NCI-H524 (cell line): ENCODE results near the gene TNFRSF19.
A peak's percentile ranks its signal among the peaks of the same experiment; 100 is the strongest.
"Not testable (repeated sequence)": the region's sequence is repeated elsewhere in the genome, so short reads cannot be mapped to it uniquely, and the experiment has no call there.

Experiments used
- DNase-seq, 2 experiments: peaks; one replicate each; lab custom pipeline; 2025; lab: John Stamatoyannopoulos, UW

The TNFRSF19 gene

DNA sequence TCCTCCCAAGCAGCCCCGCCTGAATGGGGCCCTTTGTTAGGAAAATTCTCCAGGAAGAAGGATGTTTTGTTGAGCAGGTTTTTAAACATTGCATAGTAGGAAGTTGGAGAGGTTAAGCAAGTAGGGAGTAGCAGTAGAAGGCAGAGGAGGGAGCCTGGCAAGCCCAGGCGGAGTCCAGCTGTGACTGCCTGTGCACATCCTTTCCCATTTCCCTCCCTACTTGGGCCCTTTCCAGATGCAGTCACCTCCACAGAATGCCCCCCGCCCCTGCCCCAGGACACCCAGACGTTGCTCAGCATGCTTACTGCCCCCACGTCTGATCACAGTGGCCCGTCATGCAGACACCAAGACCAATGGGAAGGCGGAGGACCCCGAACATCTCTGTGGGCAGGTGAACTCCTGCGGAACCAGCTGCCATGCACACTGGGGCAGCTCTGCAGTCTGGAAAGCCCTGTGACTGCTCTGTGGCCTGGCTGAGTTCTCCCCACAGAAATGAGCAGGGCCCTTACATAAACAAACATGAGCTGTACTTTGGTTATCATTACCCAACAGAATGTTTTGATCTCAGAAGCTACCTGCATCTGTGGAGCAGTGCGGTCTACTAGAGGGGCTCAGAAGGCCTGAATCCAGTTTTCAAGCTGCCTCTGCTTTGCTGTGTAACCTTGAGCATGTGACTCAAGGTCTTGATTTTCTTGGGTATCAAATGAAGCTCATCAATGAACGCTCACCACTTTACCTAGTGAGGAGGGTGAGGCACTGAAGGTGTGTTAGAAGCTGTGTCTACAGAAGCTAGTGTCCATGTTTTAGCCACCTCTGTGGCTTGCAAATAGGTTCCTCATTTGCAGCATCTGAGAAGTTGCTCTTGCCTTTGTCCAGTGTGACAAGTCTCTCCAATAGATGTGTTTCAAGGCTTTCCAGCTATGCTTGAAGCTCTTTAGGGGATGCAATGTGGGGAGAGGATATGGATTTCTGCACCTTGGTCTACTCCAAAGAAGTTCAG, 84.2 kb downstream of the TNFRSF19 start:
- DNase-seq: no peak

DNA sequence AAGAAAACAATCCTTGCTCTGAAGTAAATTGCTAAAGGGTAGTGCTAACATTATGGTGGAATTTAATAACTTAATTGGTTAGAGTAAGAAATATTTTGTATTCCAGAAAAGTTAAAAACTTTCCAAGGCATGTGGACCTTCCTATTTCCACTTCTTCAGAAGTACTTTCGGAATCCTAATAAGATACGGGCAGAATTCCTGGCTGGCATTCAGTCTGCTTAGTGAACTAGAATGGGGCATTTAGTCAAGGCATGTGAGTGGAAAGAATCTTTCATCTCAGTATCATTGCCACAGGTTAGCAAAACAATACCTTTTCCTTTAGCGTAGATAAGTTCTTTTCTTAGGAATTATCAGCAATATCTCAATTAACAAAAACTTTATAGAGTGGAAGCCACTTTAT, 85.1 kb downstream of the TNFRSF19 start:
- no peak for DNase-seq

DNA sequence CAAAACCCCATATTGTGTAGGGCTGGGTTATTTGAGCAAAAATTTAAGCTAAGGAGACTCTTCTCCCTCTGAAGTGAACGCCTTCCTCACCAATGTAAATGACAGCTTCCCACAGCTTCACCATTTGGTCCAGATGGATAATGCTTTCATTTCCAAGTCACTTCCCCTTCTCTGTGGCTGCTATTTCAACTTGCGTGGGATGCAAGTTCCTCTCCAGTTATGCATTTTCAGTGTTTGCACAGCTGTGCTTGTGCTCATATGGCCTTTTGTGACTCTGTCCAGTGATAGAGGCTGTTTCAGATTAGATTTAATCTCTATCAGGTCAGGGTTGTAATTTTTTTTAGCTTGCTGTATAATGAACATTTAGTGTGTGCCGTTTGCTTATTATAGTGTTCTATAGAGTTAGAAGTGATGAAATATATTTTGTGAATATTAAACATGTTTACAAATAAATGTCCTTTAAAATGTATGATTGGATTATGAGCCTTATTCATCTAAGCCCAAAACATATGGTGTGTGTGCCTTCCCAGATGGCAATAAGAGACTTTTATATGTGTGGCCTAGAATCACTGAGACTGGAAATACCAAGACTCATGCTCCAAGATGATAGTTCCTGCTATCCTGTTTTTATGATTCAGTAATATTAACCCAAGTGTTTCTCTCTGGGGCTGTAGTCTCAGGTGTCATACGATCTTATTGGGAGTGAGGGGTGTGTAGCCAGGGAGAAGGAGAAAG, 86.6 kb downstream of the TNFRSF19 start:
- peak; percentile 97 to 99 for DNase-seq

GRCh38 chr13:23658929-23659541, 88.8 kb downstream of the TNFRSF19 start:
- no peak for DNase-seq

GRCh38 chr13:23660249-23660648, 90.0 kb downstream of the TNFRSF19 start:
- DNase-seq: no peak

DNA sequence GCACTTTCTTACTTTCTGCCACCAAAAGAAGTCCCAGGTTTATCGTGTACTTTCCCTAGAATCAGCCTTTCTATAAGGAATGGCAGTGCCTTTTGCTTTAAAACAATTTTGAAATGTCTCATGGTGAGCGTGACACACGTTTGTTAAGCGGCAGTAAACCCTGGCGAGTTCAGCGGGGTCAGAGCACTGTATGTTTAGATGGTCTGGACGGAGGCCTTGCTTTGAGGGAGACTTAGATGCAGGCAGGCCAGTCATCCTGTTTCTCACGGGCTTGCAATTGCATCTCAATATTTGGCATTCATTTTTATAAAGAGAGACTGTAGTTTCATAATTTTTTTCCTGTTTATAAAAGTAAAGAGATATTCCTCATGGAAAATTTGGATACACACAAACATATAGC, 96.4 kb downstream of the TNFRSF19 start:
- no peak for DNase-seq

DNA sequence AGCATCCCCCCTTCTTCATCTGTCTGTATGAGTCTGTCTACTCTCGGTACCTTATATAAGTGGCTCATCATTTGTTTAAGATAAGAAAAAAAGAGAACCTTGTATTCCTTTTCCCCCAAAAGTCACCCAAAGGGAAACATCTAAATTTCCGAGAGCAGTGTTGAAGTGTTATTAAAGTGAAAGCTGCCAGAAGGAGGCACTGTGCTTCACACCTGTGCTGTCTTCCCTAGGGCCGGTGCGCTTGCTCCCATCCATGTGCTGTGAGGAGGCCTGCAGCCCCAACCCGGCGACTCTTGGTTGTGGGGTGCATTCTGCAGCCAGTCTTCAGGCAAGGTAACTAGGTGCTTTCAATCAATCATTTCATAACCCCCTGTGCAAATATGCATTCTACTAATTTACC, 97.5 kb downstream of the TNFRSF19 start:
- DNase-seq: no peak

- no peak for DNase-seq
These were observed 98.3 kb downstream of the TNFRSF19 start for GRCh38 chr13:23668562-23668961.

- no peak for DNase-seq
These were observed 100.6 kb downstream of the TNFRSF19 start for GRCh38 chr13:23670793-23671192.

GRCh38 chr13:23671377-23671776, 101.2 kb downstream of the TNFRSF19 start:
- DNase-seq: no peak

- peak in 1 of 2 experiments; percentile 35 for DNase-seq
These were observed 101.7 kb downstream of the TNFRSF19 start for GRCh38 chr13:23671897-23672296.

GRCh38 chr13:23672616-23673015, 102.4 kb downstream of the TNFRSF19 start:
- DNase-seq: no peak

- no peak for DNase-seq
These were observed 103.1 kb downstream of the TNFRSF19 start for GRCh38 chr13:23673354-23673753.

DNA sequence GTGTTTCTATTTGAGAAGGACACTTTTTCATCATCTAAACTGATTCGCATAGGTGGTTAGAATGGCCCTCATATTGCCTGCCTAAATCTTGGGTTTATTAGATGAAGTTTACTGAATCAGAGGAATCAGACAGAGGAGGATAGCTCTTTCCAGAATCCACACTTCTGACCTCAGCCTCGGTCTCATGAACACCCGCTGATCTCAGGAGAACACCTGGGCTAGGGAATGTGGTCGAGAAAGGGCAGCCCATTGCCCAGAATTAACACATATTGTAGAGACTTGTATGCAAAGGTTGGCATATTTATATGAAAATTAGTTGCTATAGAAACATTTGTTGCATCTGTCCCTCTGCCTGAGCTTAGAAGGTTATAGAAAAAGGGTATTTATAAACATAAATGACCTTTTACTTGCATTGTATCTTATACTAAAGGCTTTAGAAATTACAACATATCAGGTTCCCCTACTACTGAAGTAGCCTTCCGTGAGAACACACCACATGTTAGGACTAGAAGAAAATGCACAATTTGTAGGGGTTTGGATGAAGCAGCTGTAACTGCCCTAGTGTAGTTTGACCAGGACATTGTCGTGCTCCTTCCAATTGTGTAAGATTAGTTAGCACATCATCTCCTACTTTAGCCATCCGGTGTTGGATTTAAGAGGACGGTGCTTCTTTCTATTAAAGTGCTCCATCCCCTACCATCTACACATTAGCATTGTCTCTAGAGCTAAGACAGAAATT, 103.8 kb downstream of the TNFRSF19 start:
- DNase-seq: no peak

GRCh38 chr13:23674795-23675640, 104.8 kb downstream of the TNFRSF19 start:
- DNase-seq: no peak

- not testable (repeated sequence) for DNase-seq
These were observed 107.6 kb downstream of the TNFRSF19 start for GRCh38 chr13:23677679-23678288.

- no peak for DNase-seq
These were observed 108.6 kb downstream of the TNFRSF19 start for GRCh38 chr13:23678795-23679194.

DNA sequence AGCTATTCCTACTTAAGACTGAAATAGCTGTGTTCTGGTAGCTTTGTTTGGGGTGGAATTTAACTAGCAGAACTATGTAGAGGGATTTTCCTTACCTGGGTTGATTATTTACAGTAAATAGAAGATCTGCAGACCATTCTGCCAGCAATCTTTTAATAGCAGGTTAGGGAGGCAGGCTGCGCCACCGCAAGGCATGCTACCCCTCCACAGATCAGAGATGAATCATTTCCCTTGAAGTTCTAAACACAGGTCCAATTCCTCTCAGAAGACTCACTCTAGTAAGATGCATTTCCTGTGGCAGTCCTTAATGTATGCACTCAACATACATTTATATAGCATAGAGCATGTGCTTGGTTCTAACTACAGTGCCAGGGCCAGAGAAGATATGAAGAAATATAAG, 109.0 kb downstream of the TNFRSF19 start:
- no peak for DNase-seq

GRCh38 chr13:23680845-23681669, 110.8 kb downstream of the TNFRSF19 start:
- no peak for DNase-seq

GRCh38 chr13:23683084-23683483, 112.9 kb downstream of the TNFRSF19 start:
- DNase-seq: no peak
